Activated naive CD8-positive, alpha-beta T cell treated with anti-CD3 and anti-CD28 coated beads, Interleukin-2, amount 50 U/mL, for 24 hours (primary cell): ENCODE results near the gene MAGEA12.
"Not testable (repeated sequence)": the region's sequence is repeated elsewhere in the genome, so short reads cannot be mapped to it uniquely, and the experiment has no call there.

Experiments
- ATAC-seq: fragments of 150-1000 bp; cut with Tn5 transposase; one replicate; pipeline ENCODE4 v1.10.0; 2021
- DNase-seq: peaks from one replicate; pipeline ENCODE4 v3.0.0; 2021
- H3K27ac Mint-ChIP-seq: one replicate; pipeline ENCODE4 v1.8.0; 2021; ENCODE audit warnings: mild to moderate bottlenecking, mixed read lengths
- H3K27me3 Mint-ChIP-seq: one replicate; pipeline ENCODE4 v1.8.0; 2021; ENCODE audit warnings: mixed read lengths
- H3K36me3 Mint-ChIP-seq: one replicate; pipeline ENCODE4 v1.8.0; 2021; ENCODE audit warnings: low read depth, mixed read lengths
- H3K4me1 Mint-ChIP-seq: one replicate; pipeline ENCODE4 v1.8.0; 2021; ENCODE audit warnings: mixed read lengths
- H3K4me3 Mint-ChIP-seq: one replicate; pipeline ENCODE4 v1.8.0; 2021; ENCODE audit warnings: mild to moderate bottlenecking, moderate library complexity, mixed read lengths
- H3K9me3 Mint-ChIP-seq: one replicate; pipeline ENCODE4 v1.8.0; 2021; ENCODE audit warnings: mixed read lengths

The MAGEA12 gene

DNA sequence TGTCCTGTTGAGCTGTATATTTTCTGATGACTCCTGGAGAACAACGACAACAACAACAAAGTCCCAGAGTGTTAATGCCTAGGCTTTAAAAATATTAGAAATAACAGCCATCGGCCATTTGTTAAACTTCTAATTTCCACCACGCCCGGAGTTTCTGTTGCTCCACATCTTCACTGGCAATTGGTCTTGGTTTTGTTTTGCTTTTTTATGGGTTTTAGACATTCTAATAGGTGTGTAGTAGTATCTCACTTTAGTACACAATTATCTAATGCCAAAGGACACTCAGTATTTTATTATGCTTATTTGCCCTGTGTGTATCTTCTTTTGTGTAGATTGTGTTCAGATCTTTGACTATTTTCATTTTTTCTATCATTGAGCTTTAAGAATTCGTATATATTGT lies 5.0 kb downstream of the MAGEA12 start:
- ATAC-seq = no peak
- Mint-ChIP-seq H3K9me3 (no peaks in the 10 kb centered on the region), H3K36me3 (no peaks in the 10 kb centered on the region), H3K27ac (no peak overlapping the region), H3K27me3 (no peaks in the 10 kb centered on the region), H3K4me1 (no peaks in the 10 kb centered on the region), H3K4me3 (no peak overlapping the region)
- DNase-seq = no peak

GRCh38 chrX:152753686-152754650 lies 20.4 kb downstream of the MAGEA12 start, which contains the start of gene MAGEA2:
Gene MAGEA2 (minus strand): TSS chrX:152753842. CDS start chrX:152751363, 2,479 bp downstream.
- not testable (repeated sequence) for H3K27me3 Mint-ChIP-seq, H3K9me3 Mint-ChIP-seq, ATAC-seq, H3K36me3 Mint-ChIP-seq, H3K4me3 Mint-ChIP-seq, H3K4me1 Mint-ChIP-seq, DNase-seq, H3K27ac Mint-ChIP-seq

GRCh38 chrX:152754871-152755270 lies 21.3 kb downstream of the MAGEA12 start:
- H3K4me3 Mint-ChIP-seq, H3K27ac Mint-ChIP-seq, DNase-seq, H3K27me3 Mint-ChIP-seq, H3K4me1 Mint-ChIP-seq, H3K9me3 Mint-ChIP-seq, H3K36me3 Mint-ChIP-seq, ATAC-seq: not testable (repeated sequence)

DNA sequence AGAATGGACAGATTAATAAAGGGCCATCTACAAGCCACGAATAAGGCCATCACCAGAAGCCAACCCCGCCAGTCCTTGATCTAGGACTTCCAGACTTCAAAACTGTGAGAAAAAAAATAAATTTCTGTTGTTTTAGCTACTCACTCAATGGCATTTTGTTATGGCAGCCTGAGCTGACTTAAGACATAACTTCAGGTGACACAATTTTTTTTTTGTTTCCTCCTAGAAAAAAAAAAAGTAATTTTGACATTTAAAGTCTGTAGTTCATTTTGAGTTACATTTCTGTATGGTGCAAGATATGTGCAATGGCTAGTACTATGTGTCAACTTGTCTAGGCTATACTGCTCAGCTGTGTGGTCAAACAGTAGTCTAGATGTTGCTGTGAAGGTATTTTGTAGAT lies 25.4 kb downstream of the MAGEA12 start, which contains the start of gene CSAG3:
Gene CSAG3 (plus strand): TSS at position 301 of the 400 bp plus-strand sequence.
- not testable (repeated sequence) for H3K36me3 Mint-ChIP-seq, H3K9me3 Mint-ChIP-seq, ATAC-seq, H3K4me3 Mint-ChIP-seq, DNase-seq, H3K27me3 Mint-ChIP-seq, H3K27ac Mint-ChIP-seq, H3K4me1 Mint-ChIP-seq

DNA sequence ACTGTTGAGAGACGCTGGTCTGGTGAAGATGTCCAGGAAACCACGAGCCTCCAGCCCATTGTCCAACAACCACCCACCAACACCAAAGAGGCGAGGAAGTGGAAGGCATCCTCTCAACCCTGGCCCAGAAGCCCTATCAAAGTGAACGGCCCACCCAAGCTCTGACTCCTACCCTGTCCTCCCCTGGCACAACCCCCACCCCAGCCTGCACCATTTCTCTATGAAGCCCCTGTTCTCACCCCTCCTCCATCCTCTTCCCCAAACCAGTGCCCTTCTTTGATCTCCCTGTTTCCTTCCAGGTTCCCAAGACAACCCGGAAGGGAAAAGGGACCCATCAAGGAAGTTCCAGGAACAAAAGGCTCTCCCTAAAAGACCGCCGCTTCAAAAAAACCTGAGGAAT lies 26.0 kb downstream of the MAGEA12 start:
- H3K27me3 Mint-ChIP-seq, H3K9me3 Mint-ChIP-seq, H3K4me3 Mint-ChIP-seq, ATAC-seq, DNase-seq, H3K4me1 Mint-ChIP-seq, H3K27ac Mint-ChIP-seq, H3K36me3 Mint-ChIP-seq: not testable (repeated sequence)

- not testable (repeated sequence) for H3K4me3 Mint-ChIP-seq, H3K27ac Mint-ChIP-seq
Measured at GRCh38 chrX:152761582-152761981, 28.0 kb downstream of the MAGEA12 start.

GRCh38 chrX:152766562-152766961 lies 33.0 kb downstream of the MAGEA12 start:
- not testable (repeated sequence) for H3K4me3 Mint-ChIP-seq, H3K27me3 Mint-ChIP-seq, H3K4me1 Mint-ChIP-seq, H3K9me3 Mint-ChIP-seq, ATAC-seq, H3K36me3 Mint-ChIP-seq, DNase-seq, H3K27ac Mint-ChIP-seq

More at GRCh38 chrX:152761582-152761981, 28.0 kb downstream of the MAGEA12 start:
- H3K27me3 Mint-ChIP-seq, ATAC-seq, DNase-seq, H3K4me1 Mint-ChIP-seq, H3K9me3 Mint-ChIP-seq, H3K36me3 Mint-ChIP-seq: not testable (repeated sequence)

DNA sequence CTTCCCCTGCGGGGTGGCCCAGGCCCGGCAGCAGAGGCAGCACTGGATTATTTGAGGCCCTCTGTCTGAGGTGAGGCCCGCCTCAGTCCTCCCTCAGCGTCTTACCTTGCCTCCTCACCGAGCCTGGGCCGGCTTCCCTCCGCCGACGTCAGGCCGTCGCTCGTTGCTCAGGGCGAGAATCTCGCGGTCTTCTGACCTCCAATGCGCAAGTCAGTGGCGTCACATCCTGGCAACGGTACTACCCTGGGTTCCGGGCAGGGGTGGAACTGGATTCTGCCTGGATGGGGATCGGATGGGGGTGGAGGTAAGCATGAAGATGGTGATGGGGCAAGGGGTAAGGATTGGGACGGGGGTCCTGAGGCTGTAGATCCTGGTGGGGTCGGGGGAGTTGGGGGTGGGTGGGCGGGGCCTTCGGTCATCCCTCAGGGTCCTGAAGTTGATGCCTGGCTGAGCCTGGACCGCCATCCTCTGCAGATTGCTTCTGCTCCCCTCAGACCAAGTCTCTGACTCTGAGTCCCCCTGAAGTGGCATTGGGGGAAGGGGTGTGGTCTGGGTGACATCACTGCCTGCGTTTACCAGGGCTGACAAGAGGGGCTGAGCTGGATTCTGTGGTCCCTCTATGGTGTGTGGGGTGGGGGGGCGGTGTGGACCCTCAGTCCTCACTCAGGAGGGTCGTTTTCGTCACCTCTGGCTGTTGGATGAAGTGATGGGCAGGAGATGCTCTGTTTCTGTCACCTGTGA lies 36.2 kb downstream of the MAGEA12 start, which contains the start of gene MAGEA6:
Gene MAGEA6 (minus strand): TSS at position 141 of the 741 bp plus-strand sequence. CDS start 2,039 bp downstream, outside the sequence.
- ATAC-seq, H3K9me3 Mint-ChIP-seq, H3K4me1 Mint-ChIP-seq, H3K4me3 Mint-ChIP-seq, H3K27me3 Mint-ChIP-seq, DNase-seq, H3K36me3 Mint-ChIP-seq, H3K27ac Mint-ChIP-seq: not testable (repeated sequence)

GRCh38 chrX:152787062-152787461 lies 53.5 kb downstream of the MAGEA12 start:
- not testable (repeated sequence) for H3K4me3 Mint-ChIP-seq, H3K36me3 Mint-ChIP-seq, H3K4me1 Mint-ChIP-seq, H3K27me3 Mint-ChIP-seq, H3K27ac Mint-ChIP-seq, H3K9me3 Mint-ChIP-seq, DNase-seq
- peak; percentile 76 for ATAC-seq
